Transverse colon (tissue), 4 donors: ENCODE measurements around the gene VPS33A. TPM values are rescaled to one million over a fixed set of nuclear protein-coding genes. Genes with fewer than 3 reads are reported as not detected.

ENCODE experiments used
- DNase-seq: peaks from one replicate; pipeline ENCODE4 v3.0.0-alpha.2; 2019
- H3K27ac ChIP-seq, 4 donors: fragments of 200-600 bp; sonication (generic); 2 replicates each; pipeline ENCODE4 v1.5.1; 2016 to 2018; ENCODE audit warnings: inconsistent platforms in 4 of 4
- H3K27me3 ChIP-seq: fragments of 200-600 bp; sonication (generic); 2 replicates; pipeline ENCODE4 v1.5.1; 2017; ENCODE audit warnings: inconsistent platforms
- H3K36me3 ChIP-seq, 4 donors: fragments of 200-600 bp; sonication (generic); 2 replicates each; pipeline ENCODE4 v1.5.1; 2017 to 2019; ENCODE audit warnings: inconsistent platforms in 4 of 4
- H3K4me1 ChIP-seq, 4 donors: fragments of 200-600 bp; sonication (generic); 2 replicates each; pipeline ENCODE4 v1.5.1; 2017 to 2020; ENCODE audit warnings: inconsistent platforms in 4 of 4
- H3K4me3 ChIP-seq, 4 donors: fragments of 200-600 bp; sonication (generic); 1 replicate in 1 of 4; 2 replicates in 3 of 4; pipeline versions ENCODE4 v1.5.1 to v1.6.1; 2017 to 2019; ENCODE audit warnings: inconsistent platforms in 4 of 4
- H3K9me3 ChIP-seq, 2 donors: fragments of 200-600 bp; sonication (generic); 2 replicates each; pipeline ENCODE4 v1.5.1; 2017 to 2019; ENCODE audit warnings: inconsistent platforms in 2 of 2
- CTCF ChIP-seq, 5 experiments: fragments of 200-600 bp in 3 of 5; fragments of 450-650 bp in 2 of 5; sonication (generic) in 3 of 5; IDR thresholded peaks; 1 replicate in 2 of 5; 2 replicates in 3 of 5; pipeline ENCODE4 v1.5.1; 2016 to 2017; ENCODE audit warnings: antibody characterized with exemption in 5 of 5, inconsistent platforms in 3 of 5, mild to moderate bottlenecking in 2 of 5, moderate library complexity in 1 of 5
- EP300 ChIP-seq: sonication (generic); formaldehyde crosslinking; IDR thresholded peaks from one replicate; pipeline ENCODE4 v1.6.1; 2017; ENCODE audit warnings: antibody characterized with exemption, low read depth
- POLR2A ChIP-seq: fragments of 450-650 bp; IDR thresholded peaks from one replicate; pipeline ENCODE4 v1.6.1; 2016; ENCODE audit warnings: antibody characterized with exemption, mild to moderate bottlenecking, moderate library complexity
- POLR2AphosphoS5 ChIP-seq, 3 donors: sonication (generic); formaldehyde crosslinking; IDR thresholded peaks; one replicate each; pipeline ENCODE4 v1.6.1; 2016; ENCODE audit warnings: antibody characterized with exemption in 3 of 3
- WGBS, 2 donors: methylation state at CpG; one replicate each; pipeline ENCODE4 v1.1.5; 2018; ENCODE audit warnings: low coverage in 1 of 2; 5-methylcytosine and 5-hydroxymethylcytosine counted together
- in situ Hi-C, 4 donors: fragments of 200-750 bp; cut with MboI; loops; one replicate each; pipeline versions ENCODE4 v1.15.0 to v1.15.1; 2017; ENCODE audit warnings: low sequenced_read_pairs in 3 of 4, low pct_ligation_motif_present in 1 of 4, low pct_unique_long_range_greater_than_20kb in 1 of 4
- intact Hi-C: fragments of 100-400 bp; cut with DNase I; formaldehyde crosslinking; loops from one replicate; pipeline ENCODE4 v1.15.1; 2023; ENCODE audit warnings: low total_unique reads
- total RNA-seq, 4 donors: library from RNA; depleted of rRNA; stranded (reverse); fragments of >200 nt; gene quantifications; one replicate each; pipeline ENCODE4 v1.1.0, GENCODE V29; 2016

Gene VPS33A
- total RNA-seq, 4 donors from 2014 or later, result 2.2 to 18.7 (median 16.3) TPM

GRCh38 chr12:122250536-122250935, 15.8 kb downstream of the VPS33A start:
- intact Hi-C loops (no loop called here), in situ Hi-C loops (no loop called here)
- Histone ChIP-seq H3K36me3 (peaks cover 0 to 18% (median 9%) of the 10 kb centered on the region in 4 donors), H3K4me3 (no peak overlapping the region), H3K4me1 (no peaks in the 10 kb centered on the region), H3K9me3 (no peaks in the 10 kb centered on the region), H3K27me3 (no peaks in the 10 kb centered on the region), H3K27ac (no peak overlapping the region)
- no peak for DNase-seq
- WGBS, 2 donors, result 94 to 96% methylated on average over 4 to 8 of the region's 8 CpGs
- TF ChIP-seq CTCF (IDR thresholded peaks at IDR 0.05), result no peak
- TF ChIP-seq POLR2AphosphoS5 (IDR thresholded peaks at IDR 0.05), result no peak
- no peak for TF ChIP-seq POLR2A
- no peak for TF ChIP-seq EP300

GRCh38 chr12:122250047-122250446, 16.2 kb downstream of the VPS33A start:
- Histone ChIP-seq H3K36me3 (peaks cover 0 to 18% (median 9%) of the 10 kb centered on the region in 4 donors), H3K27ac (no peak overlapping the region), H3K4me1 (no peaks in the 10 kb centered on the region), H3K4me3 (no peak overlapping the region), H3K9me3 (no peaks in the 10 kb centered on the region), H3K27me3 (no peaks in the 10 kb centered on the region)
- WGBS, 2 donors, result 94 to 100% methylated on average over 6 of the region's 6 CpGs
- no peak for DNase-seq
- in situ Hi-C loops (no loop called here), intact Hi-C loops (no loop called here)
- no peak for TF ChIP-seq CTCF (IDR thresholded peaks at IDR 0.05)
- TF ChIP-seq EP300, result no peak
- no peak for TF ChIP-seq POLR2A
- no peak for TF ChIP-seq POLR2AphosphoS5 (IDR thresholded peaks at IDR 0.05)

- no peak for DNase-seq
- peaks cover 0 to 36% (median 17%) of the 10 kb centered on the region in 4 donors for H3K36me3 ChIP-seq
- no peak overlapping the region for H3K27ac ChIP-seq
- in situ Hi-C loops (no loop called here), intact Hi-C loops (no loop called here)
- H3K27me3 ChIP-seq, result no peaks in the 10 kb centered on the region
- TF ChIP-seq POLR2AphosphoS5 (IDR thresholded peaks at IDR 0.05) (no peak), CTCF (IDR thresholded peaks at IDR 0.05) (no peak), EP300 (no peak), POLR2A (no peak)
- 80 to 100% methylated on average over 1 of the region's 1 CpG for whole genome bisulfite sequencing, 2 donors
- no peaks in the 10 kb centered on the region for H3K9me3 ChIP-seq
- no peaks in the 10 kb centered on the region for H3K4me1 ChIP-seq
- no peak overlapping the region for H3K4me3 ChIP-seq
Measured at GRCh38 chr12:122245553-122245952, 20.7 kb downstream of the VPS33A start.

- 71 to 81% methylated on average over 6 to 11 of the region's 11 CpGs for WGBS, 2 donors
- H3K27ac ChIP-seq, result peak overlapping the region in 2 of 4 donors; percentile 11 to 17
- intact Hi-C loops (no loop called here), in situ Hi-C loops (no loop called here)
- no peak overlapping the region for H3K4me3 ChIP-seq
- H3K9me3 ChIP-seq, result no peaks in the 10 kb centered on the region
- DNase-seq, result no peak
- no peaks in the 10 kb centered on the region for H3K4me1 ChIP-seq
- no peaks in the 10 kb centered on the region for H3K27me3 ChIP-seq
- no peak for TF ChIP-seq CTCF (IDR thresholded peaks at IDR 0.05)
- no peak for TF ChIP-seq EP300
- no peak for TF ChIP-seq POLR2AphosphoS5 (IDR thresholded peaks at IDR 0.05)
- no peak for TF ChIP-seq POLR2A
- peaks cover 0 to 36% (median 13%) of the 10 kb centered on the region in 4 donors for H3K36me3 ChIP-seq
Measured at GRCh38 chr12:122244565-122245371, 21.5 kb downstream of the VPS33A start.
